DOHH2 (cell line): ENCODE measurements around the gene CARS2.

ENCODE experiments used
- H3F3A ChIP-seq: fragments of 200-600 bp; sonication (generic), shearing (Covaris generic); 2 replicates; pipeline ENCODE4 v1.6.0; 2016; ENCODE audit warnings: antibody characterized with exemption, mild to moderate bottlenecking; ENCODE audit not compliant: control insufficient read depth, insufficient read depth
- H3K27ac ChIP-seq: fragments of 200-600 bp; sonication (generic); 2 replicates; pipeline ENCODE4 v1.5.1; 2014; ENCODE audit warnings: low read depth, mild to moderate bottlenecking, low read length, moderate library complexity
- H3K27me3 ChIP-seq: fragments of 200-600 bp; sonication (generic); 2 replicates; pipeline ENCODE4 v1.6.1; 2014; ENCODE audit warnings: mild to moderate bottlenecking, low read length, mixed read lengths; ENCODE audit not compliant: control insufficient read depth
- H3K36me3 ChIP-seq: fragments of 200-600 bp; sonication (generic); 2 replicates; pipeline ENCODE4 v1.6.1; 2014; ENCODE audit warnings: mild to moderate bottlenecking, low read length, moderate library complexity, mixed read lengths; ENCODE audit not compliant: control insufficient read depth
- H3K4me1 ChIP-seq: fragments of 200-600 bp; sonication (generic); 2 replicates; pipeline ENCODE4 v1.6.1; 2014; ENCODE audit warnings: mild to moderate bottlenecking, low read length, mixed read lengths; ENCODE audit not compliant: control insufficient read depth
- H3K4me2 ChIP-seq: fragments of 200-600 bp; sonication (generic); 2 replicates; pipeline ENCODE4 v1.6.0; 2014; ENCODE audit warnings: mild to moderate bottlenecking, low read length, moderate library complexity
- H3K4me3 ChIP-seq: fragments of 200-600 bp; sonication (generic); 2 replicates; pipeline ENCODE4 v1.5.1; 2014; ENCODE audit warnings: mild to moderate bottlenecking, low read length, mixed read lengths
- H3K79me2 ChIP-seq: fragments of 200-600 bp; sonication (generic); 2 replicates; pipeline ENCODE4 v1.6.1; 2014; ENCODE audit warnings: mild to moderate bottlenecking, low read length, mixed read lengths; ENCODE audit not compliant: control insufficient read depth
- H3K9me2 ChIP-seq: fragments of 200-600 bp; sonication (generic); replicated peaks from 2 replicates; pipeline ENCODE4 v1.6.1; 2014; ENCODE audit warnings: mild to moderate bottlenecking, low read length, mixed read lengths; ENCODE audit not compliant: control insufficient read depth
- H3K9me3 ChIP-seq: fragments of 200-600 bp; sonication (generic); 2 replicates; pipeline ENCODE4 v1.6.1; 2014; ENCODE audit warnings: antibody characterized with exemption, low read length, mixed read lengths; ENCODE audit not compliant: control insufficient read depth, insufficient read depth
- H4K20me1 ChIP-seq: fragments of 200-600 bp; sonication (generic); 2 replicates; pipeline ENCODE4 v1.6.0; 2014; ENCODE audit warnings: low read depth, mild to moderate bottlenecking, antibody characterized with exemption, low read length, moderate library complexity; ENCODE audit not compliant: control insufficient read depth, insufficient read depth
- CTCF ChIP-seq: fragments of 200-600 bp; sonication (generic); IDR thresholded peaks from one replicate; pipeline ENCODE4 v1.5.1; 2014; ENCODE audit warnings: antibody characterized with exemption, mild to moderate bottlenecking, low read depth, low read length; ENCODE audit not compliant: poor library complexity, severe bottlenecking
- EZH2phosphoT487 ChIP-seq: fragments of 200-600 bp; sonication (generic); IDR thresholded peaks from 2 replicates; pipeline ENCODE4 v1.6.1; 2017; ENCODE audit warnings: borderline replicate concordance, mild to moderate bottlenecking, antibody characterized with exemption, low read length, moderate library complexity, mixed read lengths

Gene CARS2

GRCh38 chr13:110618780-110619179, 87.1 kb downstream of the CARS2 start:
- Histone ChIP-seq H4K20me1 (no peaks in the 10 kb centered on the region), H3K9me3 (no peaks in the 10 kb centered on the region; the same call in 1 of the 2 replicates), H3K27me3 (peaks cover 13% of the 10 kb centered on the region), H3K4me3 (no peak overlapping the region), H3K9me2 (no peaks in the 10 kb centered on the region), H3K79me2 (peaks cover 57% of the 10 kb centered on the region), H3K4me2 (no peak overlapping the region), H3K27ac (no peak overlapping the region), H3K36me3 (no peaks in the 10 kb centered on the region), H3F3A (no peaks in the 10 kb centered on the region), H3K4me1 (0 out of 2 replicates have a peak, but pooled peaks cover 4% of the 10 kb centered on the region)
- no peak for TF ChIP-seq EZH2phosphoT487
- TF ChIP-seq CTCF, result no peak

- H3K79me2 ChIP-seq, result peaks cover 57% of the 10 kb centered on the region
- H3K9me2 ChIP-seq, result no peaks in the 10 kb centered on the region
- no peak overlapping the region for H3K27ac ChIP-seq
- TF ChIP-seq EZH2phosphoT487 (no peak), CTCF (no peak)
- no peaks in the 10 kb centered on the region; the same call in 1 of the 2 replicates for H3K9me3 ChIP-seq
- H3F3A ChIP-seq, result no peaks in the 10 kb centered on the region
- no peak overlapping the region for H3K4me2 ChIP-seq
- 0 out of 2 replicates have a peak, but pooled peaks cover 4% of the 10 kb centered on the region for H3K4me1 ChIP-seq
- H3K4me3 ChIP-seq, result no peak overlapping the region
- no peaks in the 10 kb centered on the region for H4K20me1 ChIP-seq
- H3K27me3 ChIP-seq, result peaks cover 13% of the 10 kb centered on the region
- H3K36me3 ChIP-seq, result no peaks in the 10 kb centered on the region
Measured at GRCh38 chr13:110618167-110618566, 87.7 kb downstream of the CARS2 start.

- no peaks in the 10 kb centered on the region for H3K36me3 ChIP-seq
- H3K9me2 ChIP-seq, result no peaks in the 10 kb centered on the region
- 0 out of 2 replicates have a peak, but pooled peaks cover 4% of the 10 kb centered on the region for H3K4me1 ChIP-seq
- H3K27ac ChIP-seq, result no peak overlapping the region
- H3K27me3 ChIP-seq, result peaks cover 13% of the 10 kb centered on the region
- H3K4me2 ChIP-seq, result peak overlapping the region; percentile 69; the same call in 1 of the 2 replicates
- no peak overlapping the region for H3K4me3 ChIP-seq
- H3F3A ChIP-seq, result no peaks in the 10 kb centered on the region
- H3K79me2 ChIP-seq, result peaks cover 55% of the 10 kb centered on the region
- H3K9me3 ChIP-seq, result no peaks in the 10 kb centered on the region; the same call in 1 of the 2 replicates
- TF ChIP-seq EZH2phosphoT487 (no peak), CTCF (no peak)
- H4K20me1 ChIP-seq, result no peaks in the 10 kb centered on the region
Measured at GRCh38 chr13:110617321-110618072, 88.4 kb downstream of the CARS2 start.
